HepG2 (cell line): ENCODE measurements around the gene PRCP. TPM values are rescaled to one million over a fixed set of nuclear protein-coding genes. Genes with fewer than 3 reads are reported as not detected.

Experiments
- ATAC-seq: fragments of 200-7000 bp; cut with Tn5 transposase; 3 replicates; pipeline ENCODE4 v1.9.1; 2020; ENCODE audit warnings: mild to moderate bottlenecking, moderate library complexity
- BruUV-seq: library from RNA; stranded (reverse); fragments of 400-500 nt; replicated peaks from 2 replicates; lab custom pipeline; 2021; lab: Mats Ljungman, UMichigan
- CTCF ChIA-PET: fragments of 300-600 bp; formaldehyde crosslinking; extraction: SDS; loops from one replicate; lab custom pipeline; 2021; ENCODE audit warnings: low total read pairs, inconsistent platforms, low intra/inter-chr PET ratio; lab: Yijun Ruan, JAX
- POLR2A ChIA-PET: fragments of 350-600 bp; sonication (Branson Sonifier 250); formaldehyde crosslinking; loops from one replicate; lab custom pipeline; 2020; ENCODE audit warnings: antibody characterized with exemption, inconsistent platforms; lab: Yijun Ruan, JAX
- DNase-seq: peaks from one replicate; pipeline ENCODE4 v3.0.0-alpha.2; 2015; ENCODE audit warnings: low spot score
- FAIRE-seq: peaks from 3 replicates; lab custom pipeline; 2011; peaks lifted over from hg19 to GRCh38; lab: Jason Lieb, UNC
- H2AFZ ChIP-seq: one replicate; pipeline ENCODE4 v1.6.1; 2011; ENCODE audit warnings: low read length, inconsistent platforms
- H3K27ac ChIP-seq: fragments of 300-600 bp; 3 replicates; pipeline ENCODE4 v1.8.0; 2011; ENCODE audit warnings: mixed run types, mild to moderate bottlenecking, mixed read lengths, low read length, inconsistent platforms; ENCODE audit not compliant: insufficient read depth; ENCODE audit errors: extremely low read length
- H3K27me3 ChIP-seq, 2 experiments: fragments of 200-600 bp in 1 of 2; 2 replicates in 1 of 2; 3 replicates in 1 of 2; pipeline versions ENCODE4 v1.6.0 to v1.8.0; 2011; ENCODE audit warnings: low read length in 2 of 2, mild to moderate bottlenecking in 2 of 2, moderate library complexity in 2 of 2, inconsistent platforms in 1 of 2; ENCODE audit not compliant: insufficient read depth in 2 of 2, control insufficient read depth in 1 of 2
- H3K36me3 ChIP-seq, 2 experiments: fragments of 200-600 bp in 1 of 2; replicated peaks in 1 of 2; 2 replicates in 1 of 2; 3 replicates in 1 of 2; pipeline versions ENCODE4 v1.5.1 to v1.8.0; 2011; ENCODE audit warnings: low read length in 2 of 2, inconsistent platforms in 1 of 2; ENCODE audit not compliant: insufficient read depth in 2 of 2, control insufficient read depth in 1 of 2
- H3K4me1 ChIP-seq: 2 replicates; pipeline ENCODE4 v1.5.1; 2012; ENCODE audit warnings: low read length, inconsistent platforms; ENCODE audit not compliant: insufficient read depth
- H3K4me2 ChIP-seq: 2 replicates; pipeline ENCODE4 v1.6.0; 2011; ENCODE audit warnings: low read depth, low read length, inconsistent platforms
- H3K4me3 ChIP-seq, 3 experiments: fragments of 200-600 bp in 1 of 3; sonication (generic), shearing (Covaris generic) in 1 of 3; replicated peaks in 1 of 3; 2 replicates each; pipeline ENCODE4 v1.5.1; 2011 to 2016; ENCODE audit warnings: low read length in 3 of 3, inconsistent platforms in 2 of 3, low read depth in 2 of 3, mild to moderate bottlenecking in 2 of 3, control low read depth in 1 of 3, mixed read lengths in 1 of 3; ENCODE audit not compliant: insufficient read depth in 1 of 3
- H3K79me2 ChIP-seq: one replicate; pipeline ENCODE4 v1.6.1; 2011; ENCODE audit warnings: low read length, inconsistent platforms; ENCODE audit not compliant: insufficient read depth
- H3K9ac ChIP-seq: 2 replicates; pipeline ENCODE4 v1.6.0; 2011; ENCODE audit warnings: mild to moderate bottlenecking, low read depth, low read length, inconsistent platforms; ENCODE audit not compliant: insufficient read depth
- H3K9me3 ChIP-seq: 2 replicates; pipeline ENCODE4 v1.5.1; 2012; ENCODE audit warnings: mild to moderate bottlenecking, low read length
- H4K20me1 ChIP-seq: 2 replicates; pipeline ENCODE4 v1.6.0; 2011; ENCODE audit warnings: inconsistent platforms, mild to moderate bottlenecking, low read length, moderate library complexity; ENCODE audit not compliant: insufficient read depth
- AGO1 ChIP-seq: fragments of 200-400 bp; formaldehyde crosslinking; IDR thresholded peaks from 2 replicates; pipeline ENCODE4 v1.6.1; 2017; ENCODE audit warnings: mild to moderate bottlenecking, low read depth, low read length, moderate library complexity; ENCODE audit not compliant: poor library complexity, severe bottlenecking
- HNRNPL ChIP-seq: fragments of 200-400 bp; formaldehyde crosslinking; IDR thresholded peaks from 2 replicates; pipeline ENCODE4 v1.6.1; 2017; ENCODE audit warnings: mild to moderate bottlenecking, low read depth, low read length
- PHB2 ChIP-seq: fragments of 450-650 bp; IDR thresholded peaks from 2 replicates; pipeline ENCODE4 v1.6.1; 2018; ENCODE audit not compliant: partially characterized antibody
- PPARG ChIP-seq: conservative IDR thresholded peaks from 2 replicates; pipeline ENCODE4 v1.6.1; 2016; ENCODE audit warnings: missing biosample characterization, missing genetic modification reagents
- SNAPC2 ChIP-seq: sonication (generic); formaldehyde crosslinking; IDR thresholded peaks from 2 replicates; pipeline ENCODE4 v1.8.1; 2022; ENCODE audit warnings: mild to moderate bottlenecking, missing genetic modification reagents
- ZFP37 ChIP-seq: sonication (generic); formaldehyde crosslinking; IDR thresholded peaks from 2 replicates; pipeline ENCODE4 v1.4.0; 2020; ENCODE audit warnings: missing genetic modification reagents, borderline replicate concordance
- ZMAT3 ChIP-seq: sonication (generic); formaldehyde crosslinking; conservative IDR thresholded peaks from 2 replicates; pipeline ENCODE4 v1.7.0; 2021; ENCODE audit warnings: missing genetic modification reagents
- ZNF24 ChIP-seq: fragments of 450-650 bp; IDR thresholded peaks from 2 replicates; pipeline ENCODE4 v1.6.1; 2017; ENCODE audit warnings: antibody characterized with exemption, mild to moderate bottlenecking
- ZNF552 ChIP-seq: sonication (generic); formaldehyde crosslinking; IDR thresholded peaks from 2 replicates; pipeline ENCODE4 v1.9.0; 2022; ENCODE audit warnings: missing genetic modification reagents, mild to moderate bottlenecking, borderline replicate concordance
- ZNF747 ChIP-seq: sonication (generic); formaldehyde crosslinking; IDR thresholded peaks from 2 replicates; pipeline ENCODE4 v1.8.1; 2023; ENCODE audit warnings: missing genetic modification reagents, mild to moderate bottlenecking, borderline replicate concordance
- ZSCAN12 ChIP-seq: sonication (generic); formaldehyde crosslinking; IDR thresholded peaks from 2 replicates; pipeline ENCODE4 v1.9.0; 2021; ENCODE audit warnings: mild to moderate bottlenecking, missing genetic modification reagents
- in situ Hi-C: cut with HindIII; loops from 2 replicates; pipeline ENCODE4 v1.10.0; 2017; ENCODE audit warnings: low pct_unique_long_range_greater_than_20kb; ENCODE audit not compliant: extremely low pct_ligation_motif_present
- intact Hi-C: fragments of 100-400 bp; cut with micrococcal nuclease; formaldehyde crosslinking; loops from one replicate; pipeline ENCODE4 v1.10.0; 2022; ENCODE audit not compliant: unreplicated experiment
- polyA plus RNA-seq, 8 experiments: library from polyadenylated mRNA; depleted of rRNA in 3 of 8; stranded (reverse) in 7 of 8; unstranded in 1 of 8; fragments of >200 nt; fragmentation: Illumina TruSeq in 4 of 8; extraction: Trizol in 4 of 8; gene quantifications; 2 replicates each; pipeline versions ENCODE4 v1.2.1 to v1.2.3, GENCODE V29; 2011 to 2016; ENCODE audit warnings: low read depth in 4 of 8, missing spikeins in 1 of 8, mixed read lengths in 1 of 8; ENCODE audit not compliant: insufficient read depth in 1 of 8
- total RNA-seq, 5 experiments: library from RNA; depleted of rRNA; stranded (reverse); fragments of >200 nt; fragmentation: Illumina TruSeq; extraction: Trizol; gene quantifications; 2 replicates each; pipeline ENCODE4 v1.2.3, GENCODE V29; 2016; ENCODE audit warnings: low read depth in 1 of 5
- TF ChIP-seq, protein P1 (sequence below): sonication (generic); formaldehyde crosslinking; IDR thresholded peaks from 2 replicates; pipeline ENCODE4 v1.4.0; 2020; ENCODE audit warnings: mild to moderate bottlenecking, missing genetic modification reagents
- TF ChIP-seq, protein P2 (sequence below): IDR thresholded peaks from 2 replicates; pipeline ENCODE4 v1.6.1; 2012; ENCODE audit warnings: inconsistent platforms
- TF ChIP-seq, protein P3 (sequence below): IDR thresholded peaks from 2 replicates; pipeline ENCODE4 v1.6.1; 2016; ENCODE audit warnings: control low read depth

Gene PRCP
- total and polyA plus RNA-seq, 2 of the 13 experiments (the other 11 are each of a cell fraction or from before 2014, with no cell fraction given): 84.2 to 105 TPM

DNA sequence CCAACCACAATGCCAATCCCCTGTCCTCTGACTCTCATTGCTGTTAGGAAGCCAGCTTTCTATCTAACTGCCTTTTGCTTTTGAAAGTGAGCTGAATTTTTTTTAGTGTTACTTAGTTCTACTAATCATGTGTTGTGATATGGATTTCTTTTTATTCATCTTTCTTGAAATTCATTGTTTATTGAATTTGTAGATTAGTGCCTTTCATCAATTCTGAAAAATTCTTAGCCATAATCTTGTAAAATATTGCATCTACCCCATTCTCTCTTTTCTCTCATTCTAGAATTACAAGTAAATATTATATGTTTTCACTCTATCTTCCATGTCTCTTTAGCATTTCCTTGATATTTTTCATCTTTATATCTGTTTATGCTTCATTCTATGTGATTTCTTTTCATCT lies 49.1 kb upstream of the PRCP start:
- Histone ChIP-seq H4K20me1 (no peaks in the 10 kb centered on the region), H3K9me3 (no peaks in the 10 kb centered on the region), H3K27me3 (no peaks in the 10 kb centered on the region), H3K4me2 (no peak overlapping the region), H3K4me1 (peaks cover 27% of the 10 kb centered on the region), H3K9ac (no peak overlapping the region), H3K79me2 (no peaks in the 10 kb centered on the region), H3K4me3 (no peak overlapping the region), H3K27ac (no peak overlapping the region), H2AFZ (no peak overlapping the region), H3K36me3 (no peaks in the 10 kb centered on the region)
- DNase-seq (no peak), FAIRE-seq (no peak), ATAC-seq (no peak)
- ChIA-PET CTCF (no interaction called here), POLR2A (no interaction called here)
- no TSS peak for BruUV-seq
- in situ Hi-C loops (no loop called here), intact Hi-C loops (no loop called here)
- TF ChIP-seq ZNF747 (CRISPR knock-in tag): no peak
- no peak for TF ChIP-seq ZSCAN12 (CRISPR knock-in tag)
- no peak for TF ChIP-seq SNAPC2 (CRISPR knock-in tag)
- TF ChIP-seq, protein P1, sequence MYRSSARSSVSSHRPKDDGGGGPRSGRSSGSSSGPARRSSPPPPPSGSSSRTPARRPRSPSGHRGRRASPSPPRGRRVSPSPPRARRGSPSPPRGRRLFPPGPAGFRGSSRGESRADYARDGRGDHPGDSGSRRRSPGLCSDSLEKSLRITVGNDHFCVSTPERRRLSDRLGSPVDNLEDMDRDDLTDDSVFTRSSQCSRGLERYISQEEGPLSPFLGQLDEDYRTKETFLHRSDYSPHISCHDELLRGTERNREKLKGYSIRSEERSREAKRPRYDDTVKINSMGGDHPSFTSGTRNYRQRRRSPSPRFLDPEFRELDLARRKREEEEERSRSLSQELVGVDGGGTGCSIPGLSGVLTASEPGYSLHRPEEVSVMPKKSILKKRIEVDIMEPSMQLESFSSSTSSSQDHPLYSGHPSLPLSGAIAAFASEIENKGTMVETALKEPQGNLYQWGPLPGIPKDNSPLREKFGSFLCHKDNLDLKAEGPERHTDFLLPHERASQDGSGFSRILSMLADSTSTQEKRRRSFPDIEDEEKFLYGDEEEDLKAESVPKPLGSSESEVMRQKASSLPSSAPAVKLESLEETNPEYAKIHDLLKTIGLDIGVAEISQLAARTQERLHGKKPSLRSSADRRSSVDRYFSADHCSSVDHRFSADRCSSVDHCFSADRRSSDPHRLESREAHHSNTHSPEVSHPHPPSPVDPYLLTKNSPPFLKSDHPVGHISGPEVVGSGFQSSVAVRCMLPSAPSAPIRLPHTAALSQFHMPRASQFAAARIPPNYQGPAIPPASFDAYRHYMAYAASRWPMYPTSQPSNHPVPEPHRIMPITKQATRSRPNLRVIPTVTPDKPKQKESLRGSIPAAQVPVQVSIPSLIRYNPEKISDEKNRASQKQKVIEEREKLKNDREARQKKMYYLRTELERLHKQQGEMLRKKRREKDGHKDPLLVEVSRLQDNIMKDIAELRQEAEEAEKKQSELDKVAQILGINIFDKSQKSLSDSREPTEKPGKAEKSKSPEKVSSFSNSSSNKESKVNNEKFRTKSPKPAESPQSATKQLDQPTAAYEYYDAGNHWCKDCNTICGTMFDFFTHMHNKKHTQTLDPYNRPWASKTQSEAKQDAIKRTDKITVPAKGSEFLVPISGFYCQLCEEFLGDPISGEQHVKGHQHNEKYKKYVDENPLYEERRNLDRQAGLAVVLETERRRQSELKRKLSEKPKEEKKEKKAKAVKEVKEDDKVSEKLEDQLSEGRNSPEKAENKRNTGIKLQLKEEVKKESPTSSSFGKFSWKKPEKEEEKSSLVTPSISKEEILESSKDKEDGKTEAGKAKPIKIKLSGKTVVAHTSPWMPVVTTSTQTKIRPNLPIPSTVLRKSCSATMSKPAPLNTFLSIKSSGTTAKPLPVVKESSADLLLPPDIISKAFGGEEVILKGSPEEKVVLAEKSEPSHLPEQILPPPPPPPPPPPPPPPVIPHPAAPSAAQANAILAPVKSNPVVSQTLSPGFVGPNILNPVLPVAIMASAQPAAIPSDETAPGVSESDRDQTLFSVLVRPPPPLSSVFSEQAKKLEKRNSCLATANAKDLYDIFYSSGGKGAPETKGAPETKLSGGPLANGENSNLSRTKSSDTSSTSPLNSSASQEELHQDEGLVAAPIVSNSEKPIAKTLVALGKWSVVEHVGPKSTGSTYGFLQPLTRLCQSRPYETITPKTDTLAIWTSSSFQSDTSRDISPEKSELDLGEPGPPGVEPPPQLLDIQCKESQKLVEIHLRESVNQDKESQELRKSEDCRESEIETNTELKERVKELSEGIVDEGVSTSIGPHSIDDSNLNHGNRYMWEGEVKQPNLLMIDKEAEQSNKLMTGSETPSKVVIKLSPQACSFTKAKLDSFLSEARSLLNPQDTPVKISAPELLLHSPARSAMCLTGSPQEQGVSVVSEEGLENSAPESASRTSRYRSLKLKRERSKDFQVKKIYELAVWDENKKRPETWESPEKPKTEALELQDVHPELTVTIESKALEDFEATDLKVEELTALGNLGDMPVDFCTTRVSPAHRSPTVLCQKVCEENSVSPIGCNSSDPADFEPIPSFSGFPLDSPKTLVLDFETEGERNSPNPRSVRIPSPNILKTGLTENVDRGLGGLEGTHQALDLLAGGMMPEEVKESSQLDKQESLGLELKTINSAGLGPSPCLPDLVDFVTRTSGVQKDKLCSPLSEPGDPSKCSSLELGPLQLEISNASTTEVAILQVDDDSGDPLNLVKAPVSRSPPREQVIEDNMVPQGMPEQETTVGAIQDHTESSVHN (CRISPR knock-in tag): no peak
- TF ChIP-seq, protein P2, sequence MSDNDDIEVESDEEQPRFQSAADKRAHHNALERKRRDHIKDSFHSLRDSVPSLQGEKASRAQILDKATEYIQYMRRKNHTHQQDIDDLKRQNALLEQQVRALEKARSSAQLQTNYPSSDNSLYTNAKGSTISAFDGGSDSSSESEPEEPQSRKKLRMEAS: no peak
- no peak for TF ChIP-seq AGO1
- TF ChIP-seq ZMAT3 (CRISPR knock-in tag): no peak
- TF ChIP-seq PHB2: no peak
- no peak for TF ChIP-seq ZFP37 (CRISPR knock-in tag)
- no peak for TF ChIP-seq ZNF24
- no peak for TF ChIP-seq PPARG (CRISPR knock-in tag)
- TF ChIP-seq ZNF552: no peak
- TF ChIP-seq HNRNPL: no peak
- TF ChIP-seq, protein P3, sequence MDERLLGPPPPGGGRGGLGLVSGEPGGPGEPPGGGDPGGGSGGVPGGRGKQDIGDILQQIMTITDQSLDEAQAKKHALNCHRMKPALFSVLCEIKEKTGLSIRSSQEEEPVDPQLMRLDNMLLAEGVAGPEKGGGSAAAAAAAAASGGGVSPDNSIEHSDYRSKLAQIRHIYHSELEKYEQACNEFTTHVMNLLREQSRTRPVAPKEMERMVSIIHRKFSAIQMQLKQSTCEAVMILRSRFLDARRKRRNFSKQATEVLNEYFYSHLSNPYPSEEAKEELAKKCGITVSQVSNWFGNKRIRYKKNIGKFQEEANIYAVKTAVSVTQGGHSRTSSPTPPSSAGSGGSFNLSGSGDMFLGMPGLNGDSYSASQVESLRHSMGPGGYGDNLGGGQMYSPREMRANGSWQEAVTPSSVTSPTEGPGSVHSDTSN (CRISPR knock-in tag): no peak
